CD4-positive, alpha-beta T cell (primary cell): ENCODE measurements around the gene WARS2. TPM values are rescaled to one million over a fixed set of nuclear protein-coding genes. Genes with fewer than 3 reads are reported as not detected.
"Not testable (repeated sequence)": the region's sequence is repeated elsewhere in the genome, so short reads cannot be mapped to it uniquely, and the experiment has no call there.

ENCODE experiments used
- ATAC-seq: fragments of 200-7000 bp; cut with Tn5 transposase; one replicate; pipeline ENCODE4 v1.10.0; 2022; ENCODE audit warnings: mild to moderate bottlenecking; ENCODE audit not compliant: poor library complexity
- CTCF ChIA-PET: fragments of 350-600 bp; sonication (Branson Sonifier 250); formaldehyde crosslinking; loops from one replicate; lab custom pipeline; 2021; ENCODE audit warnings: antibody characterized with exemption, inconsistent platforms; lab: Charles Lee
- POLR2A ChIA-PET: fragments of 350-600 bp; sonication (Branson Sonifier 250); formaldehyde crosslinking; loops from one replicate; lab custom pipeline; 2021; ENCODE audit warnings: antibody characterized with exemption, inconsistent platforms; lab: Charles Lee
- DNase-seq, 14 experiments: peaks; one replicate each; pipeline ENCODE4 v3.0.0-alpha.2; 2013 to 2020; ENCODE audit warnings: mixed read lengths in 2 of 14
- H3K27ac ChIP-seq, 2 donors: one replicate each; pipeline versions ENCODE4 v1.5.1 to v1.7.0; 2013; ENCODE audit warnings: low read length in 2 of 2, low read depth in 1 of 2, mild to moderate bottlenecking in 1 of 2
- H3K27me3 ChIP-seq, 2 experiments: 1 replicate in 1 of 2; 2 replicates in 1 of 2; pipeline versions ENCODE4 v1.6.1 to v1.7.0; 2013; ENCODE audit warnings: low read length in 2 of 2, control low read depth in 1 of 2, mild to moderate bottlenecking in 1 of 2, moderate library complexity in 1 of 2; ENCODE audit not compliant: insufficient read depth in 2 of 2, control insufficient read depth in 1 of 2
- H3K36me3 ChIP-seq: one replicate; pipeline ENCODE4 v1.6.1; 2013; ENCODE audit warnings: low read length, control low read depth; ENCODE audit not compliant: insufficient read depth
- H3K4me1 ChIP-seq: one replicate; pipeline ENCODE4 v1.6.1; 2013; ENCODE audit warnings: low read length, control low read depth; ENCODE audit not compliant: insufficient read depth
- H3K4me3 ChIP-seq: one replicate; pipeline ENCODE4 v1.5.1; 2013; ENCODE audit warnings: mild to moderate bottlenecking, low read length, moderate library complexity
- H3K9me3 ChIP-seq, 2 experiments: 1 replicate in 1 of 2; 2 replicates in 1 of 2; pipeline versions ENCODE4 v1.6.1 to v1.7.0; 2013; ENCODE audit warnings: low read length in 2 of 2, mild to moderate bottlenecking in 2 of 2, control low read depth in 1 of 2, moderate library complexity in 1 of 2; ENCODE audit not compliant: control insufficient read depth in 1 of 2, insufficient read depth in 1 of 2
- H3K27ac Mint-ChIP-seq: one replicate; pipeline ENCODE4 v1.8.0; 2020; ENCODE audit warnings: mixed read lengths
- H3K27me3 Mint-ChIP-seq: one replicate; pipeline ENCODE4 v1.8.0; 2021; ENCODE audit warnings: mixed read lengths
- H3K36me3 Mint-ChIP-seq: one replicate; pipeline ENCODE4 v1.8.0; 2021; ENCODE audit warnings: low read depth, mixed read lengths
- H3K4me1 Mint-ChIP-seq: one replicate; pipeline ENCODE4 v1.8.0; 2021; ENCODE audit warnings: low read depth, mixed read lengths
- H3K4me3 Mint-ChIP-seq: one replicate; pipeline ENCODE4 v1.8.0; 2020; ENCODE audit warnings: mild to moderate bottlenecking, mixed read lengths
- H3K9me3 Mint-ChIP-seq: one replicate; pipeline ENCODE4 v1.8.0; 2020; ENCODE audit warnings: mixed read lengths
- intact Hi-C, 2 experiments: fragments of 100-400 bp; cut with DNase I in 1 of 2; cut with micrococcal nuclease in 1 of 2; formaldehyde crosslinking; loops; one replicate each; pipeline versions ENCODE4 v1.15.1 to v1.9.0; 2023 to 2025; cut with DNase I, micrococcal nuclease
- total RNA-seq, 174 experiments: library from RNA in 2 of 174; stranded (reverse) in 2 of 174; gene quantifications; one replicate each; pipeline ENCODE4 v1.2.3 and lab custom pipeline; 2021 to 2026
- TF ChIP-seq, protein P1 (sequence below): fragments of 200-600 bp; IDR thresholded peaks from one replicate; pipeline ENCODE4 v1.8.0; 2022; ENCODE audit warnings: antibody characterized with exemption, mild to moderate bottlenecking

WARS2 gene
- total RNA-seq, 2 experiments from 2014 or later: 15.8 to 16.5 TPM

DNA sequence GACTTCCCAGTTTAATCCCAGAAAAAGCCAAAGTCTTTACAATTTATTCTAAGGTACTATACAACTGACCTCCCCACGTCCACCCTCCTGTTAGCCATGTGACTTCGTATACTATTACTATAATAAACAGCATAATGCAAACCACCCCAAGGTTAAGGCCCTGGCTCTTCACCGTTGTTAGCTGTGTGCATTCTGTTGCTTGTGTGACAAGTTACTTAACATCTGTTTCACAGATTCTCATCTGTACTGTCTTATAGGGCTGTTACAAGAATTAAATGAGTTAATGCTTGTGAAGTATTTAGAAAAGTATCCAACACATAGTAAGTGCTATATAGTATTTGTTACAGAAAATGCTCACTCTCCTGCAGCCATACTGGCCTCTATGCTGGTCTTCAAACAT lies 15.7 kb downstream of the WARS2 start:
- H3K4me3 ChIP-seq: no peak overlapping the region
- POLR2A ChIA-PET: no interaction called here
- peaks cover 73% of the 10 kb centered on the region for H3K36me3 Mint-ChIP-seq
- H3K36me3 ChIP-seq: no peaks in the 10 kb centered on the region
- no peak overlapping the region for H3K27ac ChIP-seq
- H3K27ac Mint-ChIP-seq: no peak overlapping the region
- no peaks in the 10 kb centered on the region for H3K9me3 ChIP-seq
- H3K4me1 ChIP-seq: no peaks in the 10 kb centered on the region
- no peaks in the 10 kb centered on the region for H3K27me3 Mint-ChIP-seq
- CTCF ChIA-PET: no interaction called here
- TF ChIP-seq, protein P1, sequence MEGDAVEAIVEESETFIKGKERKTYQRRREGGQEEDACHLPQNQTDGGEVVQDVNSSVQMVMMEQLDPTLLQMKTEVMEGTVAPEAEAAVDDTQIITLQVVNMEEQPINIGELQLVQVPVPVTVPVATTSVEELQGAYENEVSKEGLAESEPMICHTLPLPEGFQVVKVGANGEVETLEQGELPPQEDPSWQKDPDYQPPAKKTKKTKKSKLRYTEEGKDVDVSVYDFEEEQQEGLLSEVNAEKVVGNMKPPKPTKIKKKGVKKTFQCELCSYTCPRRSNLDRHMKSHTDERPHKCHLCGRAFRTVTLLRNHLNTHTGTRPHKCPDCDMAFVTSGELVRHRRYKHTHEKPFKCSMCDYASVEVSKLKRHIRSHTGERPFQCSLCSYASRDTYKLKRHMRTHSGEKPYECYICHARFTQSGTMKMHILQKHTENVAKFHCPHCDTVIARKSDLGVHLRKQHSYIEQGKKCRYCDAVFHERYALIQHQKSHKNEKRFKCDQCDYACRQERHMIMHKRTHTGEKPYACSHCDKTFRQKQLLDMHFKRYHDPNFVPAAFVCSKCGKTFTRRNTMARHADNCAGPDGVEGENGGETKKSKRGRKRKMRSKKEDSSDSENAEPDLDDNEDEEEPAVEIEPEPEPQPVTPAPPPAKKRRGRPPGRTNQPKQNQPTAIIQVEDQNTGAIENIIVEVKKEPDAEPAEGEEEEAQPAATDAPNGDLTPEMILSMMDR: no peak
- ATAC-seq (no peak), DNase-seq (no peak)
- H3K4me3 Mint-ChIP-seq: no peak overlapping the region
- intact Hi-C loops: no loop called here
- no peaks in the 10 kb centered on the region for H3K4me1 Mint-ChIP-seq
- H3K27me3 ChIP-seq: no peaks in the 10 kb centered on the region
- peaks cover 12% of the 10 kb centered on the region for H3K9me3 Mint-ChIP-seq

DNA sequence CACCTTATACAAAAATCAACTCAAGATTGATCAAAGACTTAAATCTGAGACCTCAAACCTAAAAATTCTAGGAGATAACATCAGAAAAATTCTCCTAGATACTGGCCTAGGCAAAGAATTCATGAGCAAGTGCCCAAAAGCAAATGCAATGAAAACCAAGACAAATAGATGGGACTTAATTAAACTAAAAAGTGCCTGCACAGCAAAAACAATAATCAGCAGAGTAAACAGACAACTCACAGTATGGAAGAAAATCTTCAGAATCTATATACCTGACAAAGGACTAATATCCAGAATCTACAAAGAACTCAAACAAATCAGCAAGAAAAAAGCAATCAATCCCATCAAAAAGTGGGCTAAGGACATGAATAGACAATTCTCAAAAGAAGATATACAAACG lies 18.6 kb downstream of the WARS2 start:
- H3K9me3 Mint-ChIP-seq: peaks cover 19% of the 10 kb centered on the region
- intact Hi-C loops, H3K27ac Mint-ChIP-seq, CTCF ChIA-PET, H3K4me3 Mint-ChIP-seq, H3K27me3 Mint-ChIP-seq, H3K27me3 ChIP-seq, H3K4me1 ChIP-seq, ATAC-seq, H3K36me3 ChIP-seq, DNase-seq, H3K4me3 ChIP-seq, H3K27ac ChIP-seq, POLR2A ChIA-PET, H3K4me1 Mint-ChIP-seq, H3K9me3 ChIP-seq: not testable (repeated sequence)
- peaks cover 86% of the 10 kb centered on the region for H3K36me3 Mint-ChIP-seq

DNA sequence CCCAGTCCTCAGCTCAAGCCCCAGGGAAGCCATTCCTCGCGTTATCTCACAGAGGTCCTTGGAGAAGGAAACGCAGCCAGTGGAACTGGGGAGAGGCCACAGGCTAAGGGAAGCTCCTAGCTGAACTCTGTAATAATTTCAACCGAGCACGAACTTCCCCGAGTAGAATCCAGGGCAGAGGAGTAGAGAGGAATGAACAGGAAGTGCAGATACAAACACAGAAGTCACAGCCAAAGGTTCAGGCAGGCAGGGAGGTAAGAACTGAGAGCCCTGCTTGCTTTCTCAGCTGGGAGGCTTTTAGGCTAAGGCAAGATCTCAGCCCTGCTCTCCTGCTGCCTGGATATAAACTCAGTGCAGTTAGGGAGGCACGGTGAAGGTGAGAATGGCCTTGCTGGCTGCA lies 23.7 kb downstream of the WARS2 start:
- Histone ChIP-seq H3K36me3 (no peaks in the 10 kb centered on the region), H3K27me3 (no peaks in the 10 kb centered on the region), H3K4me1 (no peaks in the 10 kb centered on the region), H3K4me3 (no peak overlapping the region), H3K27ac (no peak overlapping the region), H3K9me3 (no peaks in the 10 kb centered on the region)
- TF ChIP-seq, protein P1: no peak
- H3K4me3 Mint-ChIP-seq: no peak overlapping the region
- DNase-seq (no peak), ATAC-seq (no peak)
- no peaks in the 10 kb centered on the region for H3K27me3 Mint-ChIP-seq
- intact Hi-C loops: no loop called here
- ChIA-PET POLR2A (no interaction called here), CTCF (no interaction called here)
- no peaks in the 10 kb centered on the region for H3K4me1 Mint-ChIP-seq
- no peak overlapping the region for H3K27ac Mint-ChIP-seq
- H3K36me3 Mint-ChIP-seq: peaks cover 83% of the 10 kb centered on the region
- H3K9me3 Mint-ChIP-seq: peaks cover 18% of the 10 kb centered on the region

DNA sequence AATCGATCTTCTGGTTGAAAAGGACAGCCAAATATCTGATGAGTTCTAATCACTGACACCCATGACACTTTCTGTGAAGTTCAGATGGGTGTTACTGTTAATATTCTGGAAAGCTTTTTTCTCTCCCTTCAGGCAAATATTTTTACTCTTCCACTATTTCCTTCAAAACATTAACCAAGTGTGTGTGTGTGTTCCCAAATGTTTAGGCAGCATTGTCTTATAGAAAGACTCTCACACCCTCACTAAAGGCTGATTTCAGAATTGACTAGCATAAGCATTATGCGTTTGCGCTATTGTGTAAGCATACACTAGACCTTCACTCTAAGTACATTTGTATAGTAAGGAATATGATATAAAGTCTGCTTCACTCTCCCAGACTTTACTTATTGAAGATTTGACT lies 24.7 kb downstream of the WARS2 start:
- no peaks in the 10 kb centered on the region for H3K4me1 ChIP-seq
- CTCF ChIA-PET: interaction anchor here (1.2 kb wide), 1 partner anchor 14 kb away, joined by 4 read pairs; no protein-coding TSS in a partner anchor
- no peak overlapping the region for H3K27ac Mint-ChIP-seq
- no peaks in the 10 kb centered on the region for H3K27me3 ChIP-seq
- intact Hi-C loops: no loop called here
- H3K36me3 ChIP-seq: no peaks in the 10 kb centered on the region
- no peaks in the 10 kb centered on the region for H3K4me1 Mint-ChIP-seq
- DNase-seq: no peak
- H3K9me3 ChIP-seq: no peaks in the 10 kb centered on the region
- TF ChIP-seq, protein P1: no peak
- H3K4me3 ChIP-seq: no peak overlapping the region
- ATAC-seq: no peak
- POLR2A ChIA-PET: no interaction called here
- peaks cover 78% of the 10 kb centered on the region for H3K36me3 Mint-ChIP-seq
- no peak overlapping the region for H3K4me3 Mint-ChIP-seq
- H3K27ac ChIP-seq: no peak overlapping the region
- no peaks in the 10 kb centered on the region for H3K27me3 Mint-ChIP-seq
- H3K9me3 Mint-ChIP-seq: peaks cover 20% of the 10 kb centered on the region
